ENCODE results near the gene ATOH8. TPM values are rescaled to one million over a fixed set of nuclear protein-coding genes. Genes with fewer than 3 reads are reported as not detected.

ATOH8 gene
- total RNA-seq, 1 donor from 2014 or later: not detected

GRCh38 chr2:85812094-85812735 is 58.4 kb downstream of the ATOH8 start:
- intact Hi-C loops (cut with micrococcal nuclease): no loop called here
- no peak for DNase-seq
- Mint-ChIP-seq H3K27me3 (peaks cover 18% of the 10 kb centered on the region), H3K36me3 (ENCODE audit: low read depth) (no peaks in the 10 kb centered on the region), H3K4me3 (no peak overlapping the region), H3K27ac (no peak overlapping the region), H3K9me3 (no peaks in the 10 kb centered on the region), H3K4me1 (peaks cover 3% of the 10 kb centered on the region)
- POLR2A ChIA-PET: interaction anchor here (0.6 kb wide), 2 partner anchors 168 to 181 kb away, joined by 3 to 8 read pairs; no protein-coding TSS in a partner anchor
- TF ChIP-seq CTCF (IDR thresholded peaks at IDR 0.05): no peak
- no peak for ATAC-seq (ENCODE audit: low read depth)
- CTCF ChIA-PET: interaction anchor here (0.9 to 4.7 kb wide), 5 partner anchors 76 to 268 kb away, joined by 3 to 77 read pairs (median 4); no protein-coding TSS in a partner anchor

- no peaks in the 10 kb centered on the region for H3K36me3 Mint-ChIP-seq (ENCODE audit: low read depth)
- DNase-seq (no peak), ATAC-seq (ENCODE audit: low read depth) (no peak)
- peaks cover 3% of the 10 kb centered on the region for H3K4me1 Mint-ChIP-seq
- no peaks in the 10 kb centered on the region for H3K9me3 Mint-ChIP-seq
- ChIA-PET CTCF (interaction anchor here (0.5 to 4.7 kb wide), 24 partner anchors 9 to 266 kb away, joined by 3 to 77 read pairs (median 4); partner anchors contain the start of genes ATOH8 and ST3GAL5), POLR2A (no interaction called here)
- peaks cover 25% of the 10 kb centered on the region for H3K27me3 Mint-ChIP-seq
- TF ChIP-seq CTCF (IDR thresholded peaks at IDR 0.05): no peak
- no peak overlapping the region for H3K4me3 Mint-ChIP-seq
- intact Hi-C loops (cut with micrococcal nuclease): no loop called here
- H3K27ac Mint-ChIP-seq: no peak overlapping the region
Measured at GRCh38 chr2:85813211-85813981, 59.6 kb downstream of the ATOH8 start.

- Mint-ChIP-seq H3K27ac (no peak overlapping the region), H3K4me1 (peaks cover 3% of the 10 kb centered on the region), H3K9me3 (no peaks in the 10 kb centered on the region), H3K27me3 (peaks cover 22% of the 10 kb centered on the region), H3K36me3 (ENCODE audit: low read depth) (no peaks in the 10 kb centered on the region), H3K4me3 (no peak overlapping the region)
- CTCF ChIA-PET: interaction anchor here (0.7 to 4.7 kb wide), 23 partner anchors 10 to 266 kb away, joined by 3 to 77 read pairs (median 4); partner anchors contain the start of genes ATOH8 and ST3GAL5
- intact Hi-C loops (cut with micrococcal nuclease): loop anchor here (1.0 kb wide), 4 partner anchors 64 to 177 kb away; no protein-coding TSS in a partner anchor
- DNase-seq (peak; percentile 72), ATAC-seq (ENCODE audit: low read depth) (peak; percentile 90)
- POLR2A ChIA-PET: no interaction called here
- peak; percentile 65 for TF ChIP-seq CTCF (IDR thresholded peaks at IDR 0.05)
Measured at GRCh38 chr2:85813982-85814801, 60.4 kb downstream of the ATOH8 start.

DNA sequence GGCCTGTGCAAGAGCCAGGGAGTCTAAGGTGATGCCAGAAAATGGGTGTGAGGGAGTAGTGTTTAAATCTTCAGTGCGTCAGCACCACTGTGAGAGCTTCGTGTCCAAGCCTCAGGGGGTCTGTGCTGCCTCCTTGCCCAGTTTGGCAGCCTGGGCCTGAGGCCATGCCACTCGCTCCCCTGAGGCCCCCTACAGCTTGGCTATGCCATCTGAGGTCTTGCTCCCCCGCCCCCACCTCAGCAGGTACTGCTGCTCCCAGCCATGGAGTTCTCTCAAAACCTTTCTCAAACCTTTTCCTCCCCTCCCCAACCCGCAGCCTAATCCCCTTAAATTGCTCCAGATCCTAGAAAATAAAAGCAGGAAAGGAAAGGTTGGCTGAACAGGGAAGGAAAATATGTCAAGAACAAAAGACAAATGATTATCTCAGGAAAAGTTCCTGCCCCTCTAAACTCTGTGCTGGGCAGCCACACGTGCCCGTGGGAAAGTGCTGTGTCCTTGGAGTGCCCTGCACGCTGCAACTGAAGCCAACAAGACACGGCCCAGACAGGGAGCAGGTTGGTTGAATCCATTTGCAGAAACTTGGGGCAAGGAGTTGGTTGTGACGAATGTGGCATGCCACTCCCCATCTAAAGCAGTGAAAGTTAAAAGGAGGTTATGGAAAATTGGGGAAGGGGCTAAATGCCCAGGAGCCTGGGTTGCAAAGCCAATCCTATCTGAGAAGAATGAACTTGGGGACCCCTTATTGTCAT is 61.2 kb downstream of the ATOH8 start:
- intact Hi-C loops (cut with micrococcal nuclease): loop anchor here (1.0 kb wide), 4 partner anchors 65 to 178 kb away; no protein-coding TSS in a partner anchor
- no peak for DNase-seq
- Mint-ChIP-seq H3K27me3 (peaks cover 22% of the 10 kb centered on the region), H3K9me3 (no peaks in the 10 kb centered on the region), H3K36me3 (ENCODE audit: low read depth) (no peaks in the 10 kb centered on the region), H3K4me3 (no peak overlapping the region), H3K27ac (no peak overlapping the region), H3K4me1 (peaks cover 3% of the 10 kb centered on the region)
- ATAC-seq (ENCODE audit: low read depth): no peak
- ChIA-PET POLR2A (interaction anchor here (0.6 kb wide), 1 partner anchor 406 kb away, joined by 4 read pairs; no protein-coding TSS in a partner anchor), CTCF (interaction anchor here (0.8 to 4.7 kb wide), 12 partner anchors 24 to 265 kb away, joined by 3 to 77 read pairs (median 6); partner anchors contain the start of genes ATOH8 and ST3GAL5)
- no peak for TF ChIP-seq CTCF (IDR thresholded peaks at IDR 0.05)
